ENCODE measurements around the gene TLN1.
A peak's percentile ranks its signal among the peaks of the same experiment; 100 is the strongest.

Gene TLN1

DNA sequence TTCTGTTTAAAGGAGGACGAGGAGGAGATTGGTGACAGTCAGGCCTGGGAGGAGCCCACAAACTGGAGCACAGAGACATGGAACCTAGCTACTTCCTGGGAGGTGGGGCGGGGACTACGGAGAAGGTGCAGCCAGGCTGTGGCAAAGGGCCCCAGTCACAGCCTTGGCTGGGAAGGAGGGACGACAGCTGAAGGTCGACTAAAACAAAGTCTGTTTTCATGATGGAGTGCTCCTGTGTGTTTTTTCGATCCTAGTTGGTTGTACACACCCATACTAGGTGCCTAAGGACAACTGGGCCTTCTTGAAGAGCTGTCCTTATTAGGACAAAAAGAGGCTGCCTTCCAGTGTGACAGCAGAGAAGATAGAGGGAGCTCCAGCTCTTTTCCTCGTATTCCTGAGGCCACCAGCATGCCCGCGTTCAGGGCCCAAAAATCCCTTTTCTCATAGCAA lies 71.0 kb downstream of the TLN1 start:
- peak; percentile 50 for DNase-seq (ENCODE audit: low read depth)

DNA sequence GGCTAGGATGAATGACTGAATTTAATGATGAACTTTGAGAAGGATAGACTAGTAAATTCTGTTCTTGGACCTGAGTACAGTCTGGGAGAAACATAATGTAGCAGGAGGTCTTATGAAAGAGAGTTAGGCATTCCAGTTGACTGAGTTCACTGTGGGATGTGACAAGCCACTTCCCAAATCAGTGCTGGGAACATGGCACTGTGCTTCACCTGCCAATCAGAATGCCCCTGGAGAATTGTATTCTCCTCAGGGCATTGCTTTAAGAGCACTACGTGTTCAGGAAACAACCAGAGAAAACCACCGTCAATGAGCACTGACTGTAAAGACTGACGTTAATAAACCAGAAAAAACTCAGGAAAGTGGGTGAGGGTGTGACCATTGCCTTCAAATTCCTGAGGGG lies 72.7 kb downstream of the TLN1 start:
- peak; percentile 93 for DNase-seq (ENCODE audit: low read depth)

DNA sequence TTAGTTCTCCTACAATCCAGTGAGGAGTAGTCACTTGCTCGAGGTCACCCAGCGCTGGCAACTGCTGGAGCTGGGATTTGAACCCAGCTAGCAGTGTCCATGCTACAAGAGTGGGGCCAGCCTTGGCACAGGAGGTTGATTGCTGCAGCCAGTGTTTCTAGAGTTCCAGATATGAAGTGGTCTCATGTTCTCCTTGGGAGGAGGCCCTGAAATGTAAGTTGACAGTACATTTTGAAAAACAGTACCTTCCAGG lies 73.1 kb downstream of the TLN1 start:
- DNase-seq (ENCODE audit: low read depth) = peak; percentile 45

DNA sequence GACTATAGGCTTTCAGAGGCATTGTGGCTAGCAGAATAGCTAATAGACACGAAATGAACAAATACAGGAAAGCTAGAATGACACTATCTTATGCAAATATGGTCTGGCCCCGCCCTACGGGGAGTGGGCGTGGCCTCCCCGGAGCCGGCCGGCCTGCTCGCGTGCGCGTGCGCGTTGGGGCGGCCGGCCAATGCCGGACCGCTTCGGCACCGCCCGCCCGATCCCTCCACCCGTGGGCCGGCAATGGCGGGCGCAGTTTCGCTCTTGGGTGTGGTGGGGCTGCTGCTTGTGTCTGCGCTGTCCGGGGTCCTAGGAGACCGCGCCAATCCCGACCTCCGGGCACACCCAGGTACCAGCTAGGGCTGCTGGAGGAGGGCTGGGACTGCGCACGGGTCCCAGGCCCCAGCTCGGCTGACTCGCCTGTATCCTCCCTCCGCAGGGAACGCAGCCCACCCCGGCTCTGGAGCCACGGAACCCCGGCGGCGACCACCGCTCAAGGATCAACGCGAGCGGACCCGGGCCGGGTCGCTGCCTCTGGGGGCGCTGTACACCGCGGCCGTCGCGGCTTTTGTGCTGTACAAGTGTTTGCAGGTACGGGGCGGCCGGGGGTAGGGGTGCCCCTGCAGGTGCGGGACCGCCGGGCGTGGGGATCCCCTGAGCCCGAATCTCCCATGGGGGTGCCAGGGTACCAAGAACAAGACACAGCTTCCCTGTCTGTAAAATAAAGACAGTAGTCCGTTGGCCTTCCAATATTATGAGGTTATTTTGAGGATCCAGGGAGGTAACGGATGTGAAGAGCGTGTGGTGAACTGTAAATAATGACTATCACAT lies 73.6 kb downstream of the TLN1 start, which contains the start of gene CCDC107:
Gene CCDC107 (plus strand): TSS at position 156 of the 831 bp plus-strand sequence. CDS start 88 bp downstream, at position 244.
- peak; percentile 78 for DNase-seq (ENCODE audit: low read depth)

DNA sequence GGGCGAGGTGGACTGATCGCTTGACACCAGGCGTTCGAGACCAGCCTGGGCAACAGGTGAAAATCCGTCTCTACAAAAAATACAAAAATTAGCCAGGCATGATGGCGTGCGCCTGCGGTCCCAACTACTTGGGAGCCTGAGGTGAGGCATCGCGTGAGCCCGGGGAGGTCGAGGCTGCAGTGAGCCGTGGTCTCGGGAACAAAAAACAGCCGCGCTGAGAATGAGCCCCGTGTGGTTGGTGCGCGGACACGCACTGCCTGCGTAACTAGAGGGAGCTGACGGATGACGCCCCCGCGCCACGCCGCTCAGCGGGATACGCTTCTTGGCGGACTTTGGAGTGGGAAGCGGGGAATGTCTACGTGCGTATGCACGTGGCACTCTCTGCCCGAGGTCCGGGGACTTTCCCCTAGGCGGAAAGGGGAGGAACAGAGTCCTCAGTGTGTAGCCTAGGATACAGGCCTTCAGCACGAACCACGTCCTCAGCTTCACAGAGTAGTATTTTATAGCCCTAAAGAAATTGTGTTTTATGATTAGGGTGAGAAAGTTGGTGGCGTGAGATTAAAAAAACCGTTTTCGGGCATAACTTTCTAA lies 74.4 kb downstream of the TLN1 start, which contains the start of gene RMRP:
Gene RMRP (minus strand): TSS at position 474 of the 591 bp plus-strand sequence.
- DNase-seq (ENCODE audit: low read depth) = peak; percentile 100

DNA sequence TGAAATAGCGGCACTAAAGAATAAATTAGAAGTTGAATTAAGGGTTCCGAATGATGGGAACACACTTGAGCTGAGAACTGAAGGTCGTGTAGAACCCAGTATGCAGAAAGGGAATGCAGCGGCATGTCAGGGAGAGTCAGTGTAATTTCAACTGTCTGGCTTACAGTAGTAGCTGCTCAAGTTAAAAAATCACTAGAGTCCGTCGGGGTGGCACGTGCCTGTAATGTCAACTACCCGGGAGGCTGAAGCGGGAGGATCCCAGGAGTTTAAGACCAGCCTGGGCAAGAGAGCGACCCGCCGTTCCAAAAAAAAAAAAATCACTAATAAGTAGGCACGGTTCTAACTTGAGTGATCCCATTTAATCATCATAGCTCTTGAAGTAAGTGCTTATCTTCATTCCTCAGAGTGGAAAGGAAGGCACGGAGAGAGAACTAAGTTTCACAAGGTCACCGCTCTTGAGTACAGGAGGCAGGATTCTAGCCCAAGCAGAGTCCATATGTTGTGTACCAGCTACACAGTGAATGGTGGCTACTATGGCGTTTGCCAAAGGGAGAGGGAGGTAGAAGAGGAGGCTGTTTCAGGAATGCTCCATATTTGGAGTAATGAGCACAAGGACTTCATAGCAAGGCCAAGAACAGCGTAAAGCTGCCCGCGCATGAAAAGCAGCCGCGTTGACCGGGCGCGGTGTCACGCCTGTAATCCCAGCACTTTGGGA lies 75.0 kb downstream of the TLN1 start:
- peak; percentile 52 for DNase-seq (ENCODE audit: low read depth)

DNA sequence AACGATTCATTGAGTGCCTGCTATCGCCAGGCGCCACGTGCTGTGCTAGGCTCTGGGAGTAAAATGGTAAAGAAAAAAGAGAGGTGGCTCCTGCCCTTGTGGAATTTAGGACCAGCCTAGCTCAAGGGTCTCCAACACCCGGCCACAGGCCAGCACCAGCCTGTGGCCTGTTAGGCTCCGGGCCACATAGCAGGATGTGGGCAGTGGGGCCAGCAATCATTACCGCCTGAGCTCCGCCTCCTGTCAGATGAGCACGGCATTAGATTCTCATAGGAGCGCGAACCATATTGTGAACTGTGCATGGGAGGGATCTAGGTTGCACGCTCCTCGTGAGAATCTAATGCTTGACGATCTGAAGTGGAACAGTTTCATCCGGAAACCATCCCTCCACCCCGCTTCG lies 75.6 kb downstream of the TLN1 start:
- DNase-seq (ENCODE audit: low read depth) = no peak

DNA sequence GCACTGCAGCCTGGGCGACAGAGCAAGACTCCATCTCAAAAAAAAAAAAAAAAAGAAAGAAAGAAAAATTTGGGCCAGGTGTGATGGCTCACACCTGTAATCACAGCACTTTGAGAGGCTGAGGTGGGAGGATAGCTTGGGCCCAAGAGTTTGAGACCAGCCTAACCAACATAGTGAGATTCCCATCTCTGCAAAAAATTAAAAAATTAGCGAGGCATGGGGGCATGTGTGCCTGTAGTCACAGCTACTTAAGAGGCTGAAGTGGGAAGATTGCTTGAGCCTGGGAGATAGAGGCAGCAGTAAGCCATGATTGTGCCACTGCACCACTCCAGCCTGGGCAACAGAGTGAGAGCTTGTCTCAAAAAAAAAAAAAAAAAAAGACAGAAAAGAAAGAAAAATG lies 78.4 kb downstream of the TLN1 start:
- no peak for DNase-seq (ENCODE audit: low read depth)

DNA sequence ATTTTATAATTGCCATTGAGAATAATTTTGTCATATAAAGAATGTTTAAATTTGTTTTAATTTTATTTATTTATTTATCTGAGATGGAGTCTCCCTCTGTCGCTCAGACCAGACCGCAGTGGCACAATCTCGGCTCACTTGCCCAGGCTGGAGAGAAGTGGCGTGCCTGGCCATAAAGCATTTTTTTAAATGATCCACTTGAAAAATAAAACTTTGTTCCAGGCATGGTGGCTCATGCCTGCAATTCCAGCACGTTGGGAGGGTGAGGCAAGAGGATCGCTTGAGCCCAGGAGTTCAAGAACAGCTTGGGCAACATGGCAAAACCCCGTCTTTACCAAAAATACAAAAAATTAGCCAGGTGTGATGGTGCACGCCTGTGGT lies 79.2 kb downstream of the TLN1 start:
- DNase-seq (ENCODE audit: low read depth) = peak; percentile 84

DNA sequence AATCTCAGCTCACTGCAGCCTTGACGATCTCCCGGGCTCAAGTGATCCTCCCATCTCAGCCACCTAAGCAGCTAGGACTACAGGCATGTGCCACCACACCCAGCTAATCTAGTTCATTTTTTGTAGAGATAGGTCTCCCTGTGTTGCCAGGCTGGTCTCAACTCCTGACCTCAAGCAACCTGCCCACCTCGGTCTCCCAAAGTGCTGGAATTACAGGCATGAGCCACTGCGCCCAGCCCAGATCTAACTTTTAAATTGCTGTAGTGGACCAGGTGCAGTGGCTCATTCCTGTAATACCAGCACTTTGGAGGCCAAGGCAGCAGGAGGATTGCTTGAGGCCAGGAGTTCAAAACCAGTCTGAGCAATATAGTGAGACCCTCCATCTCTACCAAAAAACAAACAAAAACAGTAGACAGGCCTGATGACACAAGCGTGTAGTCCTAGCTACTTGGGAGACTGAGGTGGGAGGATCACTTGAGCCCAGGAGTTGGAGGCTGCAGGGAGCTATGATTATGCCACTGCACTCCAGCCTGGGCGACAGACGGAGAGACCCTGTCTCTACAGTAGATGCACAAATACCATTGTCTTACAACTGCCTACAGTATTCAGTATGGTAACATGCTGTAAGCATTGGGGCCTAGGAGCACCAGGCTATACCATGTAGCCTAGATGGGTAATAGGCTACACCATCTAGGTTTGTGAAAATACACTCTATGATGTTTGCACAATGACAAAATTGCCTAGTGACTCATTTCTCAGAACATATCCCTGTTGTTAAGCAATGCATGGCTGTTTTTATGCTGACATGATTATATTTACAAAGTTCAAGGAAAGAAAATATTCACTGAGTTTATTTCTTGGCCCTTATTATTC lies 79.8 kb downstream of the TLN1 start:
- DNase-seq (ENCODE audit: low read depth) = peak; percentile 89

DNA sequence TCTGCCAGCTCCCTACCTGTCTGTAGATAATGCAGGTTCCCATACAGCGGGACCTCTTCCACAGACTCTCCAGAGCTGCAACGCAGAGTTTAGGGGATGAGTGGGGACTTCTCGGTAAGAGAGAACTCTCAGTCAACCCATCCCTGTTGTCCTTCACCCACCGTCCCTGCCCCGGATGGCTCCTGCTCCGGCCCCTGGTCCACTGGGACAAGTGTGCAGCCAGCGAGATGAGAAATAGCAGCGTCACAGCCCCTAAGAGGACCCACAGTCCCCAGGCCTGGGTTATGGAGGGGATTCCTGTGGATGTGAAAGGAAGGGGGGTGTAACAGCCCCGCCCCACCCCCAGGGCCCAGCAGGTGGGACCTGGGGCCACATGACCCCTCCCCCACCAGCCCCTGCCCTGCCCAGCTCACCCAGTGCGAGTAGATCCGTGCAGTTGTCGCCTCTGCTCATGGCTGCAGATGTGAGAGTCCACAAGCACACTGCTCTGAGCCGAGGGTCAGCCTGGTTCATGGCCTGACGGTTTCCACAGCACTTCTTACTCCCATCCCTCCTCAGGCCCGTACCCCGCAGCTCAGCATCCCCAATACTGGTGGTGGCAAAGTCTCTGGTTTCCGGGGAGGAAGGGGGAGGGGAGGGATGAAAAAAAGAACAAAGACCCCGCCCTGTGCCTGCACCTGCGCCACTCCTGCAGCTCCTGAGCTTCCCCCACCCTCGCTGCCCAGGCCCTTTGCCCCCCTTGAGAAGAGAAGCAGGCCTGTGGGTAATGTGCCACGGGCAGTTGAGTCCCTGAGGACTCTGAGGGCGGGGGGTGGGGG lies 81.4 kb downstream of the TLN1 start, which contains the start of gene SIT1:
Gene SIT1 (minus strand): TSS at position 591 of the 818 bp plus-strand sequence. CDS start 78 bp downstream, at position 513.
- DNase-seq (ENCODE audit: low read depth) = no peak

DNA sequence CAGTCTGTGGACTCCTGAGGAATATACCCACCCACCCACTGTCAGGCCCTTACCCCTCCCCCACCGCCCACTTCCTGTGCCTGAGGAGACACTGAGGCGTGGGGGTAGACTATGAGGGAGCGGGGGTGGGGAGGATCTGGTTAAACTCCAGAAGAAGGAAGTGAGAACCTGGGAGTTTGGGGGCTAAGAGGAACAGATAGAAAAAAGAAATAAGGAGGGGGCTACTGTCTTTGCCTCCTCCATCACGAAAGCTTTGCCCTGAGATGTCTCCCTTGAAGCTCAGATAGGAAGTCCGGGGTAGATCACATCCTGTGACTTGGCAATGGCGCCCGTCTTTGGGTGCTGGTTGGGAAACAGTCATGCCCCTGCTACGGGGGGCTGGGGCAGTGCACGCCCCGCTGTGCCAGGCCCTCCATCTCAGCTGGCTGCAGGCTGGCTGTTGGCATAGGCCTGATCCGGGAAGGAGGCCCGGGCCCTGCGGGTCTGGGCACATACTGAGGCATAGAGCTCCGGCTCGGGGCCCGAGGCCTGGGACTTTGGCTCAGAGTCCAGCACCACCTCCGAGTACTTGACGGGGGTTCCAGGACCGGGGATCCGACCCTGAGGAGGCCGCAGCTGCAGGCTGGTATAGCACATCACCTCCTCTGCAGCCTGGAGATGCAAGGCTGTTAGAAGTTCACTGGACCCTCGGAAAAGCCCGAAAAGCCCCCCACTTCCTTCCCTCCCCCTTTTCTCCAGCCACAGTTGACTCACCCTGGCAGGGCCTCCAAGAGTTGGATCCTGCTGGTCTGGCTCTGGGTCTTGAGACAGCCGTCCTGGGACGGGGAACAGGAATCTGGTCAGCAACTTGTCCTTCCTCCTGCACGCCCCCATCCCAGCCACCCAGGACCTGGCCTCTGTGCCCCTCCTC lies 82.3 kb downstream of the TLN1 start:
- peak; percentile 53 for DNase-seq (ENCODE audit: low read depth)
